K562 (cell line): Measurements from ENCODE around the gene COX18.

Experiments used
- CTCF ChIP-seq, 3 experiments: IDR thresholded peaks in 2 of 3; conservative IDR thresholded peaks in 1 of 3; 2 replicates each; pipeline ENCODE4 v1.5.1; 2011 to 2012; ENCODE audit warnings: low read length in 3 of 3, mild to moderate bottlenecking in 3 of 3, control low read depth in 2 of 3, improper control_type of control experiment in 1 of 3, inconsistent platforms in 1 of 3, low read depth in 1 of 3, mixed read lengths in 1 of 3, moderate library complexity in 1 of 3; ENCODE audit not compliant: insufficient read depth in 2 of 3
- DPF2 ChIP-seq: fragments of 450-650 bp; IDR thresholded peaks from 2 replicates; pipeline ENCODE4 v1.6.1; 2016
- NCOR1 ChIP-seq: fragments of 450-650 bp; IDR thresholded peaks from 2 replicates; pipeline ENCODE4 v1.6.1; 2016; ENCODE audit warnings: mild to moderate bottlenecking, moderate library complexity
- NFYB ChIP-seq: IDR thresholded peaks from 2 replicates; pipeline ENCODE4 v1.6.1; 2011; ENCODE audit warnings: mild to moderate bottlenecking, moderate library complexity; ENCODE audit not compliant: insufficient read length; ENCODE audit errors: extremely low read depth
- POLR2A ChIP-seq: fragments of 450-650 bp; conservative IDR thresholded peaks from 2 replicates; pipeline ENCODE4 v1.6.1; 2016

- TF ChIP-seq CTCF (IDR thresholded peaks at IDR 0.05 in 2 of 3, conservative IDR thresholded peaks at IDR 0.05 in 1 of 3; ENCODE audit: insufficient read depth in 2 of 3, low read depth in 1 of 3, low read length in 3 of 3) (no peak), DPF2 (no peak), POLR2A (no peak), NFYB (no peak), NCOR1 (no peak)
Measured at GRCh38 chr4:73007526-73008100, 61.9 kb downstream of the COX18 start.
